ENCODE measurements around the gene PNPLA2. TPM values are rescaled to one million over a fixed set of nuclear protein-coding genes. Genes with fewer than 3 reads are reported as not detected.

PNPLA2 gene
- total and polyA plus RNA-seq, 2 of the 8 experiments (the other 6 are each of a cell fraction or from before 2014, with no cell fraction given), result 30.9 to 62.1 TPM

DNA sequence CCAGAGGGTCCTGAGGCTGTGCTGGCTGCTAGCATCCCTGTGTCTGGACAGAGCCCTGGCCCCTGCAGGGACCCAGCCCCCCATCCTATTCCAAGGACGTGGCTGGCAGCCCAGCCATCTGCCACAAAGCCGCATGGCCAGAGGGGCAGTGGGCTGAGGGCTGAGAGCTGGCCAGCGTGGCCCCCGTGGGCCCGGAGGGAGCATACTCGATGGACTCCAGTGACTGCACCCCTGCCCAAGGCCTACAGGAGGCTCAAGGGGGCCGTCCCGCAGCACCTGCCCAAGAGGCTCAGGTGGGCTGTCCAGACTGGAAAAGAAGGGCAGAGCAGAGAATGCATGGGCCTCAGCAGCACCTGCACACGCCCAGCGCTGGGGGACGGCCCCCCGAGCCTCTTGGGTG lies 37.1 kb downstream of the PNPLA2 start (continued):
- TF ChIP-seq, protein P1, sequence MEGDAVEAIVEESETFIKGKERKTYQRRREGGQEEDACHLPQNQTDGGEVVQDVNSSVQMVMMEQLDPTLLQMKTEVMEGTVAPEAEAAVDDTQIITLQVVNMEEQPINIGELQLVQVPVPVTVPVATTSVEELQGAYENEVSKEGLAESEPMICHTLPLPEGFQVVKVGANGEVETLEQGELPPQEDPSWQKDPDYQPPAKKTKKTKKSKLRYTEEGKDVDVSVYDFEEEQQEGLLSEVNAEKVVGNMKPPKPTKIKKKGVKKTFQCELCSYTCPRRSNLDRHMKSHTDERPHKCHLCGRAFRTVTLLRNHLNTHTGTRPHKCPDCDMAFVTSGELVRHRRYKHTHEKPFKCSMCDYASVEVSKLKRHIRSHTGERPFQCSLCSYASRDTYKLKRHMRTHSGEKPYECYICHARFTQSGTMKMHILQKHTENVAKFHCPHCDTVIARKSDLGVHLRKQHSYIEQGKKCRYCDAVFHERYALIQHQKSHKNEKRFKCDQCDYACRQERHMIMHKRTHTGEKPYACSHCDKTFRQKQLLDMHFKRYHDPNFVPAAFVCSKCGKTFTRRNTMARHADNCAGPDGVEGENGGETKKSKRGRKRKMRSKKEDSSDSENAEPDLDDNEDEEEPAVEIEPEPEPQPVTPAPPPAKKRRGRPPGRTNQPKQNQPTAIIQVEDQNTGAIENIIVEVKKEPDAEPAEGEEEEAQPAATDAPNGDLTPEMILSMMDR (IDR thresholded peaks at IDR 0.05; ENCODE audit: control extremely low read depth in 1 of 3, insufficient read depth in 1 of 3, low read depth in 1 of 3, low read length in 3 of 3), result no peak
- no peak for TF ChIP-seq TEAD4 (IDR thresholded peaks at IDR 0.05; ENCODE audit: low read depth, low read length)
- TF ChIP-seq PHF8 (conservative IDR thresholded peaks at IDR 0.05; ENCODE audit: low read depth, low read length), result no peak

All from H1 (cell line).